ENCODE results near the gene CCRL2. TPM values are rescaled to one million over a fixed set of nuclear protein-coding genes. Genes with fewer than 3 reads are reported as not detected.
A peak's percentile ranks its signal among the peaks of the same experiment; 100 is the strongest.

CCRL2 gene
- 10 to 100 TPM in 4 of 6 donors, 1 to 10 TPM in 2; 4.2 to 25.5 (median 13.7) TPM for total RNA-seq

- TF ChIP-seq EP300 (IDR thresholded peaks at IDR 0.05) (peak in 3 of 4 donors; percentile 16 to 75 (median 55)), POLR2A (IDR thresholded peaks at IDR 0.05) (peak in 3 of 4 donors; percentile 48 to 88 (median 60)), POLR2AphosphoS5 (IDR thresholded peaks at IDR 0.05) (peak; percentile 83 to 92), CTCF (IDR thresholded peaks at IDR 0.05) (no peak)
- WGBS, 2 donors = 23 to 29% methylated on average over 16 to 20 of the region's 20 CpGs
- DNase-seq = peak; percentile 54 to 87
- Histone ChIP-seq H3K4me3 (peak within 1 kb of the TSS; percentile 19 to 52 (median 36)), H3K36me3 (no peaks in the 10 kb centered on the region), H3K27me3 (no peaks in the 10 kb centered on the region), H3K27ac (peak within 1 kb of the TSS; percentile 90 to 95 (median 92)), H3K4me1 (peaks cover 60 to 67% (median 62%) of the 10 kb centered on the region in 4 donors), H3K9me3 (no peaks in the 10 kb centered on the region)
- peak; percentile 86 to 90 for ATAC-seq (ENCODE audit: low FRiP score in 2 of 2)
Measured at GRCh38 chr3:46406788-46407611, at the start of gene CCRL2, which contains the start of gene CCR5AS. Gene CCRL2, plus strand, starts transcription at chr3:46407259. Its CDS starts 821 bp downstream, at chr3:46408080. Gene CCR5AS, minus strand, starts transcription at chr3:46407066.

- no peaks in the 10 kb centered on the region for H3K36me3 ChIP-seq
- no peak overlapping the region for H3K4me3 ChIP-seq
- H3K27me3 ChIP-seq = no peaks in the 10 kb centered on the region
- no peak for DNase-seq
- TF ChIP-seq POLR2A (IDR thresholded peaks at IDR 0.05) = no peak
- no peak for TF ChIP-seq CTCF (IDR thresholded peaks at IDR 0.05)
- TF ChIP-seq POLR2AphosphoS5 (IDR thresholded peaks at IDR 0.05) = no peak
- no peak for TF ChIP-seq EP300 (IDR thresholded peaks at IDR 0.05)
- 71 to 80% methylated on average over 6 of the region's 6 CpGs for WGBS, 2 donors
- no peak overlapping the region for H3K27ac ChIP-seq
- H3K4me1 ChIP-seq = peaks cover 9 to 18% (median 16%) of the 10 kb centered on the region in 4 donors
- no peaks in the 10 kb centered on the region for H3K9me3 ChIP-seq
- ATAC-seq (ENCODE audit: low FRiP score in 2 of 2) = no peak
Measured at GRCh38 chr3:46358466-46358865, 48.6 kb upstream of the CCRL2 start.

- ATAC-seq (ENCODE audit: low FRiP score in 2 of 2) = peak in 1 of 2 donors; percentile 48
- peak overlapping the region in 1 of 4 donors; percentile 48 for H3K27ac ChIP-seq
Measured at GRCh38 chr3:46359733-46360493, 47.1 kb upstream of the CCRL2 start.

GRCh38 chr3:46360907-46361306 is 46.2 kb upstream of the CCRL2 start:
- peak in 1 of 2 donors; percentile 17 for ATAC-seq (ENCODE audit: low FRiP score in 2 of 2)
- H3K9me3 ChIP-seq = no peaks in the 10 kb centered on the region
- TF ChIP-seq EP300 (IDR thresholded peaks at IDR 0.05) (no peak), CTCF (IDR thresholded peaks at IDR 0.05) (no peak), POLR2AphosphoS5 (IDR thresholded peaks at IDR 0.05) (no peak), POLR2A (IDR thresholded peaks at IDR 0.05) (no peak)
- 61 to 63% methylated on average over 6 of the region's 6 CpGs for WGBS, 2 donors
- no peaks in the 10 kb centered on the region for H3K36me3 ChIP-seq
- no peak overlapping the region for H3K4me3 ChIP-seq
- H3K27ac ChIP-seq = peak overlapping the region in 1 of 4 donors; percentile 33
- H3K27me3 ChIP-seq = no peaks in the 10 kb centered on the region
- H3K4me1 ChIP-seq = peaks cover 9 to 18% (median 16%) of the 10 kb centered on the region in 4 donors
- DNase-seq = peak in 1 of 2 donors; percentile 17

More at GRCh38 chr3:46359733-46360493, 47.1 kb upstream of the CCRL2 start:
- H3K9me3 ChIP-seq = no peaks in the 10 kb centered on the region
- TF ChIP-seq POLR2AphosphoS5 (IDR thresholded peaks at IDR 0.05) (no peak), POLR2A (IDR thresholded peaks at IDR 0.05) (no peak), CTCF (IDR thresholded peaks at IDR 0.05) (no peak), EP300 (IDR thresholded peaks at IDR 0.05) (no peak)
- DNase-seq = no peak
- 40 to 52% methylated on average over 11 of the region's 11 CpGs for WGBS, 2 donors
- no peaks in the 10 kb centered on the region for H3K27me3 ChIP-seq
- H3K4me3 ChIP-seq = no peak overlapping the region
- no peaks in the 10 kb centered on the region for H3K36me3 ChIP-seq
- H3K4me1 ChIP-seq = peaks cover 9 to 18% (median 16%) of the 10 kb centered on the region in 4 donors

Data from upper lobe of left lung (tissue), 6 donors.